Spleen (tissue), 11 donors: ENCODE data around the gene APOBEC2. TPM values are rescaled to one million over a fixed set of nuclear protein-coding genes. Genes with fewer than 3 reads are reported as not detected.

Experiments
- DNase-seq: peaks from one replicate; pipeline ENCODE4 v3.0.0-alpha.2; 2020
- H3K27ac ChIP-seq, 8 donors: fragments of 200-600 bp; sonication (generic) in 7 of 8; 1 replicate in 4 of 8; 2 replicates in 4 of 8; pipeline versions ENCODE4 v1.5.0 to v1.8.0; 2016 to 2021; ENCODE audit warnings: inconsistent platforms in 4 of 8, mild to moderate bottlenecking in 4 of 8, moderate library complexity in 1 of 8
- H3K27me3 ChIP-seq, 7 donors: fragments of 200-600 bp; sonication (generic) in 6 of 7; replicated peaks in 1 of 7; 1 replicate in 4 of 7; 2 replicates in 3 of 7; pipeline versions ENCODE4 v1.5.0 to v1.8.0; 2016 to 2021; ENCODE audit warnings: inconsistent platforms in 3 of 7, mild to moderate bottlenecking in 1 of 7
- H3K36me3 ChIP-seq, 6 donors: fragments of 200-600 bp; sonication (generic) in 5 of 6; 1 replicate in 4 of 6; 2 replicates in 2 of 6; pipeline versions ENCODE4 v1.5.0 to v1.8.0; 2016 to 2021; ENCODE audit warnings: inconsistent platforms in 2 of 6
- H3K4me1 ChIP-seq, 6 donors: fragments of 200-600 bp; sonication (generic) in 5 of 6; 1 replicate in 3 of 6; 2 replicates in 3 of 6; pipeline versions ENCODE4 v1.5.0 to v1.8.0; 2016 to 2021; ENCODE audit warnings: inconsistent platforms in 3 of 6
- H3K4me3 ChIP-seq, 8 donors: fragments of 200-600 bp; sonication (generic) in 7 of 8; 1 replicate in 4 of 8; 2 replicates in 4 of 8; pipeline versions ENCODE4 v1.5.0 to v1.8.0; 2016 to 2021; ENCODE audit warnings: inconsistent platforms in 4 of 8, mild to moderate bottlenecking in 4 of 8, moderate library complexity in 2 of 8
- H3K9me3 ChIP-seq, 8 donors: fragments of 200-600 bp; sonication (generic) in 7 of 8; 1 replicate in 4 of 8; 2 replicates in 4 of 8; pipeline versions ENCODE4 v1.5.0 to v1.8.0; 2016 to 2021; ENCODE audit warnings: inconsistent platforms in 4 of 8
- POLR2A ChIP-seq, 3 donors: fragments of 450-650 bp; IDR thresholded peaks; one replicate each; pipeline ENCODE4 v1.5.1; 2017; ENCODE audit warnings: antibody characterized with exemption in 3 of 3, mild to moderate bottlenecking in 1 of 3
- POLR2AphosphoS5 ChIP-seq, 3 donors: sonication (generic); formaldehyde crosslinking; IDR thresholded peaks; one replicate each; pipeline ENCODE4 v1.5.1; 2017; ENCODE audit warnings: antibody characterized with exemption in 3 of 3
- WGBS, 5 donors: extraction: QIAGEN DNeasy Blood & Tissue Kit in 3 of 5; methylation state at CpG; one replicate each; pipeline versions ENCODE4 v1.1.5 to v1.1.7; 2013 to 2018; 5-methylcytosine and 5-hydroxymethylcytosine counted together
- intact Hi-C: fragments of 100-400 bp; cut with DNase I; formaldehyde crosslinking; loops from one replicate; pipeline ENCODE4 v1.15.0; 2023; ENCODE audit warnings: low total_unique reads
- polyA plus RNA-seq, 3 donors: library from polyadenylated mRNA; stranded (reverse); fragments of 200-250 nt; gene quantifications; one replicate each; pipeline ENCODE4 v1.2.1, GENCODE V29; 2013
- total RNA-seq, 7 donors: library from RNA; depleted of rRNA in 3 of 7; stranded (reverse); fragments of >200 nt in 3 of 7; fragmentation: NEBNext Ultra II Directional in 4 of 7; extraction: Animal tissue kit (Norgen Biotek cat#: 25700) in 4 of 7; gene quantifications; one replicate each; pipeline versions ENCODE4 v1.1.0 to v1.2.1, GENCODE V29; 2016 to 2021
- TF ChIP-seq, protein P1 (sequence below), 11 experiments: fragments of 200-600 bp in 7 of 11; fragments of 450-650 bp in 4 of 11; sonication (generic) in 4 of 11; IDR thresholded peaks in 8 of 11; conservative IDR thresholded peaks in 3 of 11; 1 replicate in 7 of 11; 2 replicates in 4 of 11; pipeline versions ENCODE4 v1.4.0 to v1.8.0; 2016 to 2021; ENCODE audit warnings: antibody characterized with exemption in 11 of 11, inconsistent platforms in 4 of 11, mild to moderate bottlenecking in 1 of 11
- donor health status: healthy with polysubstance abuse.
- donor health status: DM: no; HTN: no; CAD: no; lungs with moderate emphysema.
- donor health status: DM: no; HTN: no; CAD: no.
- donor health status: Bipolar disorder and iron deficiency.
- donor health status: healthy.
- donor health status: DM: no; HTN: no; CAD: no.
- donor health status: DM: yes; HTN: yes; CAD: no.

APOBEC2 gene
- total and polyA plus RNA-seq, 10 donors, result 0.23 TPM; not detected in 9

DNA sequence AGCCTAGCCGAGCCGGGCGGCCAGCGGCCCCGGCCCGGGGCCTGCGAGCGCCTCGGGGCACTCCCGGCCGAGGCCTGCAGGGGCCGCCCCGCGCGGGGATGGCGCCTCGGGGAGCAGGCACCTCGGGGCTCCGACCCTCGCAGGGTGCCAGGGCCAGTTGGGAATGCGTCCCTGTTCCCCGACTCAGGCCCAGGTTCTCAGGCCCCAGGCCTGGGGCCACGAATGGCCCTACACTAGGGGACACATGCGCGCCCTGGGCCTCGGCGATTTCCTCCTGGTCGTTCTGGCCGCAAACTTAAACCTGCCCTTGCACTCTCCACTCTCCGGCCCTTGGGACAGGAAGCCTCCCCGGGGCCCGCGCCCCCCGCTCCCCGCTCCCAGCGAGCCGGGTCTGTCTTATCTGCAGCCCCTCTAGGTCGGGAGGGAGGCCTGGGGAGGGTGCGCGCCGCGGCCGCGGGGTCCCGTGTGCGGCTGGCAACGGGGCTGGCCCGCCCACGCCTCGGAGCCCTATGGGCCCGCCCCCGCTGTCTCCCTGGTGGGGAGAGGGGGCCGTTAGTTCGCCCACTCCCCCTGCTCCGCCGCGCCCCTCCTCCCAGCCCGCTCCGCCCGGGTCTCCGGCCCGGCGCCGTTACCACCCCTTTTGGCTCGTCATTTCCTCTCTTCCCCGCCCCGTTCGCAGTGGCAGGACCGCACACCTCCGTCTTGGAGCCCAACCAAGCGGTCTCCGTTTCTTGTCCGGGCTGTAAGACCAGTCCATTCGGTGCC is 20.4 kb downstream of the APOBEC2 start:
- intact Hi-C loops, result no loop called here
- DNase-seq, result peak; percentile 97
- 0 to 1% (median 1%) methylated on average over 44 to 74 of the region's 74 CpGs for WGBS, 5 donors
- Histone ChIP-seq H3K4me1 (peaks cover 32 to 65% (median 43%) of the 10 kb centered on the region in 6 donors), H3K36me3 (peaks cover 0 to 24% (median 16%) of the 10 kb centered on the region in 6 donors), H3K27ac (peak overlapping the region; percentile 91 to 100 (median 99)), H3K4me3 (peak overlapping the region; percentile 71 to 94 (median 86)), H3K9me3 (no peaks in the 10 kb centered on the region), H3K27me3 (no peaks in the 10 kb centered on the region)
- TF ChIP-seq POLR2A (IDR thresholded peaks at IDR 0.05) (peak; percentile 25 to 90 (median 46)), POLR2AphosphoS5 (IDR thresholded peaks at IDR 0.05) (peak; percentile 94 to 95 (median 94))
- TF ChIP-seq, protein P1, sequence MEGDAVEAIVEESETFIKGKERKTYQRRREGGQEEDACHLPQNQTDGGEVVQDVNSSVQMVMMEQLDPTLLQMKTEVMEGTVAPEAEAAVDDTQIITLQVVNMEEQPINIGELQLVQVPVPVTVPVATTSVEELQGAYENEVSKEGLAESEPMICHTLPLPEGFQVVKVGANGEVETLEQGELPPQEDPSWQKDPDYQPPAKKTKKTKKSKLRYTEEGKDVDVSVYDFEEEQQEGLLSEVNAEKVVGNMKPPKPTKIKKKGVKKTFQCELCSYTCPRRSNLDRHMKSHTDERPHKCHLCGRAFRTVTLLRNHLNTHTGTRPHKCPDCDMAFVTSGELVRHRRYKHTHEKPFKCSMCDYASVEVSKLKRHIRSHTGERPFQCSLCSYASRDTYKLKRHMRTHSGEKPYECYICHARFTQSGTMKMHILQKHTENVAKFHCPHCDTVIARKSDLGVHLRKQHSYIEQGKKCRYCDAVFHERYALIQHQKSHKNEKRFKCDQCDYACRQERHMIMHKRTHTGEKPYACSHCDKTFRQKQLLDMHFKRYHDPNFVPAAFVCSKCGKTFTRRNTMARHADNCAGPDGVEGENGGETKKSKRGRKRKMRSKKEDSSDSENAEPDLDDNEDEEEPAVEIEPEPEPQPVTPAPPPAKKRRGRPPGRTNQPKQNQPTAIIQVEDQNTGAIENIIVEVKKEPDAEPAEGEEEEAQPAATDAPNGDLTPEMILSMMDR (IDR thresholded peaks at IDR 0.05 in 8 of 11, conservative IDR thresholded peaks at IDR 0.05 in 3 of 11), result peak in 6 of 11 experiments; percentile 21 to 64 (median 48)

DNA sequence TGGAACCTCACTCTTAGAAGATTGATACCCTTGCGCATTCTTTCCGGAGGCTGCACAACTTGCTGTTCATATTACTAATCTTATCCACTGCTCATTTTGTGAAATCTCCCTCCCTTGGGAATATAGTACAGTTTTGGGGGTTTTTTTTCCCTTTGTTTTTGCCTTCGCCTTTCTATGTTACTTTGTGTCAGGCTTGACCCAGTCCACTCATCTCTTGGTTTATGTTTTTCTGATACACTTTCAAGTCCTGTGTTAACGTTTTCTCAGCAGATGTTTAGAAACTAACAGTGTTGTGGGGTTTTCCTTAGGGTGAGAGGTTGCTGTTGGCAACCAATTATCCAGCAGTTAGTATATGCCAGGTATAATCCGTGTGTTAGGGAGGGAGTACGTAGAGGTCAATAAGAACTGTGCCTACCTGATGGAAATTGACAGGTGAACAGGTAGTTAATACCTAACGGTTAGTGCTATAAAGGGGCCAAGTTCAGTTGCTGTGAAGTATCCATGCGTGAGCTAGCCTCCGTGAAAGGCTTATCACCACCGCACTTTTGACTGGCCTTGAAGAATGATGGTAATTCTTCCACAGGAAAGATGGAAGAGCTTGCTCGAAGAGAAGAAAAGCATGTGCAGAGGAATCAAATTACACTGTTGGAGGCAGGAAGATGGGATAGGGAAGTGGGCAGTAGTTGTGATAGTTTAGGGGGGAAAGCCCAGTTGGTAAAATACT is 21.1 kb downstream of the APOBEC2 start:
- H3K4me3 ChIP-seq, result peak overlapping the region; percentile 71 to 94 (median 86)
- H3K4me1 ChIP-seq, result peaks cover 32 to 73% (median 43%) of the 10 kb centered on the region in 6 donors
- no peaks in the 10 kb centered on the region for H3K27me3 ChIP-seq
- intact Hi-C loops, result no loop called here
- peak overlapping the region; percentile 91 to 100 (median 99) for H3K27ac ChIP-seq
- TF ChIP-seq POLR2AphosphoS5 (IDR thresholded peaks at IDR 0.05) (no peak), POLR2A (IDR thresholded peaks at IDR 0.05) (no peak)
- TF ChIP-seq, protein P1 (IDR thresholded peaks at IDR 0.05 in 8 of 11, conservative IDR thresholded peaks at IDR 0.05 in 3 of 11), result no peak
- no peak for DNase-seq
- H3K9me3 ChIP-seq, result no peaks in the 10 kb centered on the region
- H3K36me3 ChIP-seq, result peaks cover 0 to 20% (median 10%) of the 10 kb centered on the region in 6 donors
- 7 to 13% (median 11%) methylated on average over 11 of the region's 11 CpGs for WGBS, 5 donors

DNA sequence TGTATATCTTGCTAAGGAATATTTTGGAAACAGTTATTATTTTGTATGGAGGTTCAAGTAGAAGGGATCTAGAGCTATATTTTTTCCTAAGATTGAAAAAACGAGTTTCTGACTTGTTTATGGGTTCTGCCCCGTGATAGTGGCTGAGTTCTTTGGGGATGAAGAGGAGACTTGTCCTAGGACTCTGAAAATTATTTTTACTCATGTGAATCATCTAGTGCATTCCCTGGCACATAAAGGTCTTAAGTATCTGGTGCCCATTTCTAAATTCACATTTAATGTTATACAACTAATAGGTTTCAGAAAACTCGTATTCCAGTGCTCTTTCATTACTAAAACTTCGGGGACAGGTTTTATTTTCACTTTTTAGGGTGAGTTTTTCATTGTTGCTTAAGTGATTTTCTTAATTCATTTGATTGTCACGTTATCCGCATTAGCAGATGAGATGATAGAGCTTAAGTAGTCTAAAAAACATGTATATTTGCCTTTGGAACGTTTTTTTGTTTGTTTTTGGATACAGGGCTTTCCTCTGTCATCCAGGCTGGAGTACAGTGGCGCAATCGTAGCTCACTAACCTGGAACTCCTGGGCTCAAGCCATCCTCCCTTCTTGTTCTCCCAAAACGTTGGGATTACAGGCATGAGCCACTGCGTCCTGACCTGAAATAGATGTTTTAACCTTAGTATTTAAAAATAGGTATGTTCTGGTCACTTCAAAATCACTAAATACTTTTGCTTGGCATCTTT is 21.9 kb downstream of the APOBEC2 start:
- H3K27ac ChIP-seq, result peak overlapping the region; percentile 91 to 100 (median 99)

More for the DNA sequence above, 21.9 kb downstream of the APOBEC2 start:
- Histone ChIP-seq H3K9me3 (no peaks in the 10 kb centered on the region), H3K4me3 (peak overlapping the region in 6 of 8 donors; percentile 77 to 94 (median 87)), H3K4me1 (peaks cover 32 to 78% (median 48%) of the 10 kb centered on the region in 6 donors), H3K36me3 (peaks cover 0 to 20% (median 5%) of the 10 kb centered on the region in 6 donors), H3K27me3 (no peaks in the 10 kb centered on the region)
- no peak for TF ChIP-seq POLR2A (IDR thresholded peaks at IDR 0.05)
- no peak for TF ChIP-seq POLR2AphosphoS5 (IDR thresholded peaks at IDR 0.05)
- TF ChIP-seq, protein P1 (IDR thresholded peaks at IDR 0.05 in 8 of 11, conservative IDR thresholded peaks at IDR 0.05 in 3 of 11), result no peak
- DNase-seq, result no peak
- 59 to 76% (median 63%) methylated on average over 11 of the region's 11 CpGs for WGBS, 5 donors
- intact Hi-C loops, result no loop called here
